Measurements from ENCODE around the gene RANBP10.

- TF ChIP-seq CTCF (conservative IDR thresholded peaks at IDR 0.05 in 1 of 2, IDR thresholded peaks at IDR 0.05 in 1 of 2; ENCODE audit: extremely low read depth in 1 of 2, insufficient read depth in 1 of 2, low read depth in 1 of 2, low read length in 2 of 2): no peak
- TF ChIP-seq EZH2 (IDR thresholded peaks at IDR 0.05; ENCODE audit: borderline replicate concordance, low read length): no peak
Measured at GRCh38 chr16:67760956-67761230, 45.5 kb downstream of the RANBP10 start.
